KMS-11 (cell line): Measurements from ENCODE around the gene MDM1.

ENCODE experiments used
- H2AFZ ChIP-seq: fragments of 200-600 bp; sonication (generic); 2 replicates; pipeline ENCODE4 v1.6.1; 2016; ENCODE audit warnings: antibody characterized with exemption, mixed run types, low read depth
- H3K27ac ChIP-seq: fragments of 200-600 bp; sonication (generic); 2 replicates; pipeline ENCODE4 v1.6.1; 2016; ENCODE audit warnings: mild to moderate bottlenecking, mixed run types
- H3K27me3 ChIP-seq: fragments of 200-600 bp; sonication (generic); 2 replicates; pipeline ENCODE4 v1.6.1; 2017; ENCODE audit warnings: mild to moderate bottlenecking, low read depth, mixed run types, moderate library complexity; ENCODE audit not compliant: insufficient read depth
- H3K36me3 ChIP-seq: fragments of 200-600 bp; sonication (generic); 2 replicates; pipeline ENCODE4 v1.6.1; 2017; ENCODE audit warnings: mild to moderate bottlenecking, mixed run types; ENCODE audit not compliant: insufficient read depth
- H3K4me1 ChIP-seq: fragments of 200-600 bp; sonication (generic); 2 replicates; pipeline ENCODE4 v1.6.1; 2016; ENCODE audit warnings: mild to moderate bottlenecking, low read depth, mixed run types; ENCODE audit not compliant: poor library complexity, severe bottlenecking
- H3K4me2 ChIP-seq: fragments of 200-600 bp; sonication (generic); 2 replicates; pipeline ENCODE4 v1.7.0; 2016; ENCODE audit warnings: mild to moderate bottlenecking, mixed run types
- H3K4me3 ChIP-seq: fragments of 200-600 bp; sonication (generic); IDR thresholded peaks from 2 replicates; pipeline ENCODE4 v1.6.1; 2017; ENCODE audit warnings: low read depth, low read length, mixed read lengths; ENCODE audit not compliant: insufficient read depth
- H3K79me2 ChIP-seq: fragments of 200-600 bp; sonication (generic); 2 replicates; pipeline ENCODE4 v1.6.1; 2016; ENCODE audit warnings: low read depth, mixed run types; ENCODE audit not compliant: insufficient read depth
- H3K9ac ChIP-seq: fragments of 200-600 bp; sonication (generic); 2 replicates; pipeline ENCODE4 v1.6.1; 2016; ENCODE audit warnings: mild to moderate bottlenecking, mixed run types
- H4K20me1 ChIP-seq: fragments of 200-600 bp; sonication (generic); 2 replicates; pipeline ENCODE4 v1.6.1; 2016; ENCODE audit warnings: mild to moderate bottlenecking, mixed run types; ENCODE audit not compliant: insufficient read depth
- CTCF ChIP-seq: fragments of 200-600 bp; sonication (generic); conservative IDR thresholded peaks from 2 replicates; pipeline ENCODE4 v1.6.1; 2017; ENCODE audit warnings: low read depth, mild to moderate bottlenecking, antibody characterized with exemption, low read length, moderate library complexity, mixed read lengths

Gene MDM1

GRCh38 chr12:68334132-68334531 lies 2.0 kb upstream of the MDM1 start:
- no peak overlapping the region for H3K9ac ChIP-seq
- H4K20me1 ChIP-seq, result no peaks in the 10 kb centered on the region
- no peak overlapping the region for H2AFZ ChIP-seq
- no peaks in the 10 kb centered on the region for H3K79me2 ChIP-seq
- H3K36me3 ChIP-seq, result no peaks in the 10 kb centered on the region
- no peak overlapping the region for H3K4me3 ChIP-seq
- no peaks in the 10 kb centered on the region for H3K27me3 ChIP-seq
- no peak overlapping the region for H3K27ac ChIP-seq
- no peak for TF ChIP-seq CTCF
- peaks cover 12% of the 10 kb centered on the region for H3K4me1 ChIP-seq
- no peak overlapping the region for H3K4me2 ChIP-seq

DNA sequence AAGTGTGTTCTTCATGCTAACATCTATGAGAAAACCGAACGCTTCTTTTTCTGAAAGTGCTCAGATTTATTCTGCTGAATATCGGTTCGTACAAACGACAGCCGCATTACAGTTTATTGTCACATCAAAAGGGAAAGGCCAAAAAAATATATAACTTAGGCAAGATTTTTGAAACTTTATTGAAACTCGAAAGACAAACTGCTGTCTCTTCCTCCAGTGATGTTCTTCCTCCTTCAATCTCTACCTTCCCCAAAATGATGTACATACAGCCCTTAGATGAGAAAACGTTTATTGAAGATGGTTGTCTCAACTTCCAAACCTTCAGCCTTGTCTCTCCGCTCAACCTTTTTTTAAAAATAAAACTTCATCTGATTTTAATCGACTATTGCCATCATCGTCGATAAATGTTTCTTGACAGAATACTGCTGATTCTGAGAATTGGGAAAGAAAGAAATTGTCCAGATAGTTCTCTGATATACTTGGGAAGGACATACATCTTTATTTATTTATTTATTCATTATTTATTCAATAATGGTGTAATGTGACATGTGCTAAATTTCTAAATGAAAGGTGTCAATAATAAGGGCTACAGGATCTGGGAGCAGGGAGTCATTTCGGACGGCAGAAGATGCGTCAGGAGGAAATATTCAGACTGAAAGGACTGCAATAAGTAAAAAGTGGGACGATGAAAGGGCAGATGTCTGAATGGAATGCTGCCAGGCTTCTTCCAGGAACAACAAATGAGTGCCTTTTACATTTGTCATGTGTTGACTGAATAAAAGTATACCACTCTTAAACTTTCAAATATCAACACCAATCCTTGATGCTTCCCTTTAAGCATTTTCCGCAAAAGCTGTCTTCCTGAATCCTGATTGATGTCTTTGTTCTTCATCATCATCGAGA lies 817 bp upstream of the MDM1 start:
- peaks cover 12% of the 10 kb centered on the region for H3K4me1 ChIP-seq
- no peaks in the 10 kb centered on the region for H3K79me2 ChIP-seq
- peak overlapping the region; percentile 47 for H3K9ac ChIP-seq
- H3K4me2 ChIP-seq, result peak overlapping the region; percentile 39
- TF ChIP-seq CTCF, result no peak
- peak overlapping the region; percentile 91 for H2AFZ ChIP-seq
- H4K20me1 ChIP-seq, result no peaks in the 10 kb centered on the region
- H3K27me3 ChIP-seq, result no peaks in the 10 kb centered on the region
- no peaks in the 10 kb centered on the region for H3K36me3 ChIP-seq
- H3K4me3 ChIP-seq, result no peak overlapping the region
- peak overlapping the region; percentile 21; the same call in 1 of the 2 replicates for H3K27ac ChIP-seq

- H3K27me3 ChIP-seq, result no peaks in the 10 kb centered on the region
- peaks cover 12% of the 10 kb centered on the region for H3K4me1 ChIP-seq
- H2AFZ ChIP-seq, result peak overlapping the region; percentile 91
- H4K20me1 ChIP-seq, result no peaks in the 10 kb centered on the region
- no peak overlapping the region for H3K4me3 ChIP-seq
- peak overlapping the region; percentile 47; the same call in 1 of the 2 replicates for H3K9ac ChIP-seq
- no peak overlapping the region for H3K27ac ChIP-seq
- no peaks in the 10 kb centered on the region for H3K79me2 ChIP-seq
- H3K4me2 ChIP-seq, result peak overlapping the region; percentile 88
- TF ChIP-seq CTCF, result no peak
- no peaks in the 10 kb centered on the region for H3K36me3 ChIP-seq
These were observed 678 bp downstream of the MDM1 start for GRCh38 chr12:68331500-68331868.

DNA sequence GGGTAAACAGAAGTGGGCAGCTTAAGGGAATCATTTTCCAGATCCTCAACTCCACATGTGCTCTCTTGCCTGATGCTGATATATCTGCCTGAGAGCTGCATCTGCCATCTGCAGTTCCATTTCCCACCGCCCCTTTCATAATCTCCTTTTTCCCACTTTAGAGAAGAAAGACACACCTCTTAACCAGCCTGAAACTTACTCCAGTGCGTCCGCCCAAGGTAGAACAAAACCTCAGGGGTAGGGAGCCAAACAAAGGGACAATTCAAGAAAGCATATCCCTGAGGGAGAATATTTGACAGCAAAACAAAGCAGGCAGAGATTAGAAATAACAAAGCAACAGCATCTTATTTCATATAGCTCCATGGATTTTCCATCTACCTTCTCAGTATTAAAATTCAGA lies 4.3 kb downstream of the MDM1 start:
- Histone ChIP-seq H3K79me2 (no peaks in the 10 kb centered on the region), H3K36me3 (no peaks in the 10 kb centered on the region), H3K4me2 (no peak overlapping the region), H3K4me1 (peaks cover 11% of the 10 kb centered on the region), H4K20me1 (no peaks in the 10 kb centered on the region), H3K27me3 (no peaks in the 10 kb centered on the region), H3K4me3 (no peak overlapping the region), H3K9ac (no peak overlapping the region), H3K27ac (no peak overlapping the region), H2AFZ (no peak overlapping the region)
- TF ChIP-seq CTCF, result no peak
